ENCODE data around the gene SYTL2.

- TF ChIP-seq, protein P1, sequence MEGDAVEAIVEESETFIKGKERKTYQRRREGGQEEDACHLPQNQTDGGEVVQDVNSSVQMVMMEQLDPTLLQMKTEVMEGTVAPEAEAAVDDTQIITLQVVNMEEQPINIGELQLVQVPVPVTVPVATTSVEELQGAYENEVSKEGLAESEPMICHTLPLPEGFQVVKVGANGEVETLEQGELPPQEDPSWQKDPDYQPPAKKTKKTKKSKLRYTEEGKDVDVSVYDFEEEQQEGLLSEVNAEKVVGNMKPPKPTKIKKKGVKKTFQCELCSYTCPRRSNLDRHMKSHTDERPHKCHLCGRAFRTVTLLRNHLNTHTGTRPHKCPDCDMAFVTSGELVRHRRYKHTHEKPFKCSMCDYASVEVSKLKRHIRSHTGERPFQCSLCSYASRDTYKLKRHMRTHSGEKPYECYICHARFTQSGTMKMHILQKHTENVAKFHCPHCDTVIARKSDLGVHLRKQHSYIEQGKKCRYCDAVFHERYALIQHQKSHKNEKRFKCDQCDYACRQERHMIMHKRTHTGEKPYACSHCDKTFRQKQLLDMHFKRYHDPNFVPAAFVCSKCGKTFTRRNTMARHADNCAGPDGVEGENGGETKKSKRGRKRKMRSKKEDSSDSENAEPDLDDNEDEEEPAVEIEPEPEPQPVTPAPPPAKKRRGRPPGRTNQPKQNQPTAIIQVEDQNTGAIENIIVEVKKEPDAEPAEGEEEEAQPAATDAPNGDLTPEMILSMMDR (IDR thresholded peaks at IDR 0.05), result no peak
- TF ChIP-seq POLR2A (IDR thresholded peaks at IDR 0.05), result no peak
Observed at GRCh38 chr11:85758480-85759039, 52.4 kb downstream of the SYTL2 start.

All from adrenal gland (tissue), 5 donors.